HEK293 (cell line): Measurements from ENCODE around the gene RRP1.

ENCODE experiments used
- EGR2 ChIP-seq: fragments of 450-650 bp; formaldehyde crosslinking; IDR thresholded peaks from 2 replicates; pipeline ENCODE4 v1.5.1; 2016; ENCODE audit warnings: low read depth, missing biosample characterization, missing genetic modification characterization
- GLIS1 ChIP-seq: fragments of 450-650 bp; formaldehyde crosslinking; IDR thresholded peaks from 2 replicates; pipeline ENCODE4 v1.5.1; 2016; ENCODE audit warnings: missing biosample characterization, missing genetic modification characterization
- HOXA7 ChIP-seq: sonication (generic); formaldehyde crosslinking; IDR thresholded peaks from 2 replicates; pipeline ENCODE4 v1.8.1; 2022; ENCODE audit warnings: missing genetic modification reagents, borderline replicate concordance
- HOXC10 ChIP-seq: sonication (generic); formaldehyde crosslinking; IDR thresholded peaks from 2 replicates; pipeline ENCODE4 v1.8.1; 2023; ENCODE audit warnings: mild to moderate bottlenecking, missing genetic modification reagents
- ZNF174 ChIP-seq: fragments of 450-650 bp; formaldehyde crosslinking; IDR thresholded peaks from 2 replicates; pipeline ENCODE4 v1.5.0; 2017; ENCODE audit warnings: missing biosample characterization, mild to moderate bottlenecking, missing genetic modification characterization
- ZNF211 ChIP-seq: fragments of 450-650 bp; formaldehyde crosslinking; IDR thresholded peaks from 2 replicates; pipeline ENCODE4 v1.5.1; 2016; ENCODE audit warnings: low read depth, missing biosample characterization, missing genetic modification characterization
- ZNF214 ChIP-seq: fragments of 450-650 bp; formaldehyde crosslinking; IDR thresholded peaks from 2 replicates; pipeline ENCODE4 v1.5.1; 2017; ENCODE audit warnings: missing biosample characterization, mild to moderate bottlenecking, missing genetic modification characterization, borderline replicate concordance
- ZNF311 ChIP-seq: fragments of 450-650 bp; formaldehyde crosslinking; IDR thresholded peaks from 2 replicates; pipeline ENCODE4 v1.5.1; 2017; ENCODE audit warnings: missing biosample characterization, missing genetic modification characterization, borderline replicate concordance
- ZNF391 ChIP-seq: fragments of 450-650 bp; formaldehyde crosslinking; IDR thresholded peaks from 2 replicates; pipeline ENCODE4 v1.5.1; 2016; ENCODE audit warnings: low read depth, missing biosample characterization, missing genetic modification characterization, borderline replicate concordance
- ZNF555 ChIP-seq: fragments of 450-650 bp; formaldehyde crosslinking; conservative IDR thresholded peaks from 2 replicates; pipeline ENCODE4 v1.5.1; 2017; ENCODE audit warnings: missing biosample characterization, mild to moderate bottlenecking, missing genetic modification characterization, inconsistent platforms
- ZNF658 ChIP-seq: fragments of 450-650 bp; formaldehyde crosslinking; IDR thresholded peaks from 2 replicates; pipeline ENCODE4; 2016; ENCODE audit warnings: missing biosample characterization, missing genetic modification characterization
- ZNF76 ChIP-seq: fragments of 450-650 bp; formaldehyde crosslinking; IDR thresholded peaks from 2 replicates; pipeline ENCODE4; 2016; ENCODE audit warnings: low read depth, missing biosample characterization, missing genetic modification characterization, borderline replicate concordance
- ZSCAN16 ChIP-seq: fragments of 450-650 bp; formaldehyde crosslinking; IDR thresholded peaks from 2 replicates; pipeline ENCODE4 v1.5.1; 2016; ENCODE audit warnings: missing biosample characterization, missing genetic modification characterization
- TF ChIP-seq, protein P1 (sequence below): fragments of 450-650 bp; formaldehyde crosslinking; IDR thresholded peaks from 2 replicates; pipeline ENCODE4 v1.5.1; 2016; ENCODE audit warnings: missing biosample characterization, missing genetic modification characterization
- TF ChIP-seq, protein P2 (sequence below): fragments of 450-650 bp; formaldehyde crosslinking; IDR thresholded peaks from 2 replicates; pipeline ENCODE4 v1.5.1; 2017; ENCODE audit warnings: missing biosample characterization, missing genetic modification characterization
- TF ChIP-seq, protein P3 (sequence below): fragments of 450-650 bp; formaldehyde crosslinking; conservative IDR thresholded peaks from 2 replicates; pipeline ENCODE4 v1.5.1; 2016; ENCODE audit warnings: low read depth, missing biosample characterization, missing genetic modification characterization
- TF ChIP-seq, protein P4 (sequence below): fragments of 450-650 bp; formaldehyde crosslinking; IDR thresholded peaks from 2 replicates; pipeline ENCODE4 v1.5.1; 2016; ENCODE audit warnings: missing biosample characterization, missing genetic modification characterization
- TF ChIP-seq, protein P5 (sequence below): fragments of 450-650 bp; formaldehyde crosslinking; IDR thresholded peaks from 2 replicates; pipeline ENCODE4 v1.5.1; 2017; ENCODE audit warnings: missing biosample characterization, mild to moderate bottlenecking, missing genetic modification characterization, moderate library complexity
- TF ChIP-seq, protein P6 (sequence below): fragments of 450-650 bp; formaldehyde crosslinking; IDR thresholded peaks from 2 replicates; pipeline ENCODE4 v1.5.1; 2017; ENCODE audit warnings: missing biosample characterization, missing genetic modification characterization
- TF ChIP-seq, protein P7 (sequence below): sonication (generic); formaldehyde crosslinking; IDR thresholded peaks from 2 replicates; pipeline ENCODE4 v1.8.1; 2022; ENCODE audit warnings: mild to moderate bottlenecking, moderate library complexity, missing genetic modification reagents
- TF ChIP-seq, protein P8 (sequence below): fragments of 450-650 bp; formaldehyde crosslinking; IDR thresholded peaks from 2 replicates; pipeline ENCODE4 v1.5.1; 2016; ENCODE audit warnings: missing biosample characterization, missing genetic modification characterization

Gene RRP1

DNA sequence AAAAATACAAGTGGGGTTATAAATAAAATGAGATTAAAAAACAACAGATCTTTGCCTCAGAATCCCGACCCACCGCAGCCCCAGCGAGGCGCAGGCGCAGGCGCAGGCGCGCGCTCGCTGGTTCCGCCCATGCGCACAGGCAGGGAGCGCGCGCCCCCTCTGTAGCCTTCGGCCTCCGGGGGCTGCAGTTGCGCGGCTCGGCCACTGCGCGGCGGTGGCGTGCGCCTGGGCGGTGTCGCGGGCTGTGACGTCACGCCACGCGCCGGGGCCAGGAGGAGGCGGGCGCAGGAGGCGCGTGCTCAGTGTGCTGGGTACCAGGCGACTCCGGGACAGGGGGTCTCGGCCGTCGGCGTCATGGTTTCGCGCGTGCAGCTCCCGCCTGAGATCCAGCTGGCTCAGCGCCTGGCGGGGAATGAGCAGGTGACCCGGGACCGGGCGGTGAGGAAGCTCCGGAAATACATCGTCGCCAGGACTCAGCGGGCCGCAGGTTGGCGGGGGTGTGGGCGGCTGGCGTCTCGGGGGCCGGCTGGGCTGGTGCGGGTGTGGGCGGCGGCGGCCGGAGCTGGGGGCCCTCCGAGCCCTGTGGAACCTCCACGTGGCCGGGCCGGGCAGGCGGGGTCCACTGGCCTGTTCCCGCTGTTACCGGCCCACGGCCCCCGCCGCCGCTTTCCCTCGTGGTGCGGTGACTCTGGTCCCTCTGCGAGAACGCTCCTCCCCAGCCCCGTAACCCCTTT is at the start of gene RRP1 (continued):
- TF ChIP-seq, protein P1, sequence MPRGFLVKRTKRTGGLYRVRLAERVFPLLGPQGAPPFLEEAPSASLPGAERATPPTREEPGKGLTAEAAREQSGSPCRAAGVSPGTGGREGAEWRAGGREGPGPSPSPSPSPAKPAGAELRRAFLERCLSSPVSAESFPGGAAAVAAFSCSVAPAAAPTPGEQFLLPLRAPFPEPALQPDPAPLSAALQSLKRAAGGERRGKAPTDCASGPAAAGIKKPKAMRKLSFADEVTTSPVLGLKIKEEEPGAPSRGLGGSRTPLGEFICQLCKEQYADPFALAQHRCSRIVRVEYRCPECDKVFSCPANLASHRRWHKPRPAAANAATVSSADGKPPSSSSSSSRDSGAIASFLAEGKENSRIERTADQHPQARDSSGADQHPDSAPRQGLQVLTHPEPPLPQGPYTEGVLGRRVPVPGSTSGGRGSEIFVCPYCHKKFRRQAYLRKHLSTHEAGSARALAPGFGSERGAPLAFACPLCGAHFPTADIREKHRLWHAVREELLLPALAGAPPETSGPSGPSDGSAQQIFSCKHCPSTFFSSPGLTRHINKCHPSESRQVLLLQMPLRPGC (tag by site-specific recombination) = peak; percentile 70
- TF ChIP-seq ZSCAN16 (tag by site-specific recombination) (no peak), ZNF174 (tag by site-specific recombination) (no peak), ZNF76 (peak; percentile 76; the same call in 1 of the 2 replicates), ZNF555 (tag by site-specific recombination) (no peak), ZNF214 (tag by site-specific recombination) (no peak), HOXA7 (CRISPR knock-in tag) (no peak), ZNF311 (no peak), EGR2 (peak; percentile 97), ZNF391 (tag by site-specific recombination) (0 out of 2 replicates have a peak, but pooled peaks have one; percentile 60), ZNF211 (tag by site-specific recombination) (no peak), HOXC10 (CRISPR knock-in tag) (no peak), ZNF658 (tag by site-specific recombination) (no peak), GLIS1 (tag by site-specific recombination) (peak; percentile 90)
- TF ChIP-seq, protein P2, sequence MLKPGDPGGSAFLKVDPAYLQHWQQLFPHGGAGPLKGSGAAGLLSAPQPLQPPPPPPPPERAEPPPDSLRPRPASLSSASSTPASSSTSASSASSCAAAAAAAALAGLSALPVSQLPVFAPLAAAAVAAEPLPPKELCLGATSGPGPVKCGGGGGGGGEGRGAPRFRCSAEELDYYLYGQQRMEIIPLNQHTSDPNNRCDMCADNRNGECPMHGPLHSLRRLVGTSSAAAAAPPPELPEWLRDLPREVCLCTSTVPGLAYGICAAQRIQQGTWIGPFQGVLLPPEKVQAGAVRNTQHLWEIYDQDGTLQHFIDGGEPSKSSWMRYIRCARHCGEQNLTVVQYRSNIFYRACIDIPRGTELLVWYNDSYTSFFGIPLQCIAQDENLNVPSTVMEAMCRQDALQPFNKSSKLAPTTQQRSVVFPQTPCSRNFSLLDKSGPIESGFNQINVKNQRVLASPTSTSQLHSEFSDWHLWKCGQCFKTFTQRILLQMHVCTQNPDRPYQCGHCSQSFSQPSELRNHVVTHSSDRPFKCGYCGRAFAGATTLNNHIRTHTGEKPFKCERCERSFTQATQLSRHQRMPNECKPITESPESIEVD (tag by site-specific recombination) = no peak
- TF ChIP-seq, protein P3, sequence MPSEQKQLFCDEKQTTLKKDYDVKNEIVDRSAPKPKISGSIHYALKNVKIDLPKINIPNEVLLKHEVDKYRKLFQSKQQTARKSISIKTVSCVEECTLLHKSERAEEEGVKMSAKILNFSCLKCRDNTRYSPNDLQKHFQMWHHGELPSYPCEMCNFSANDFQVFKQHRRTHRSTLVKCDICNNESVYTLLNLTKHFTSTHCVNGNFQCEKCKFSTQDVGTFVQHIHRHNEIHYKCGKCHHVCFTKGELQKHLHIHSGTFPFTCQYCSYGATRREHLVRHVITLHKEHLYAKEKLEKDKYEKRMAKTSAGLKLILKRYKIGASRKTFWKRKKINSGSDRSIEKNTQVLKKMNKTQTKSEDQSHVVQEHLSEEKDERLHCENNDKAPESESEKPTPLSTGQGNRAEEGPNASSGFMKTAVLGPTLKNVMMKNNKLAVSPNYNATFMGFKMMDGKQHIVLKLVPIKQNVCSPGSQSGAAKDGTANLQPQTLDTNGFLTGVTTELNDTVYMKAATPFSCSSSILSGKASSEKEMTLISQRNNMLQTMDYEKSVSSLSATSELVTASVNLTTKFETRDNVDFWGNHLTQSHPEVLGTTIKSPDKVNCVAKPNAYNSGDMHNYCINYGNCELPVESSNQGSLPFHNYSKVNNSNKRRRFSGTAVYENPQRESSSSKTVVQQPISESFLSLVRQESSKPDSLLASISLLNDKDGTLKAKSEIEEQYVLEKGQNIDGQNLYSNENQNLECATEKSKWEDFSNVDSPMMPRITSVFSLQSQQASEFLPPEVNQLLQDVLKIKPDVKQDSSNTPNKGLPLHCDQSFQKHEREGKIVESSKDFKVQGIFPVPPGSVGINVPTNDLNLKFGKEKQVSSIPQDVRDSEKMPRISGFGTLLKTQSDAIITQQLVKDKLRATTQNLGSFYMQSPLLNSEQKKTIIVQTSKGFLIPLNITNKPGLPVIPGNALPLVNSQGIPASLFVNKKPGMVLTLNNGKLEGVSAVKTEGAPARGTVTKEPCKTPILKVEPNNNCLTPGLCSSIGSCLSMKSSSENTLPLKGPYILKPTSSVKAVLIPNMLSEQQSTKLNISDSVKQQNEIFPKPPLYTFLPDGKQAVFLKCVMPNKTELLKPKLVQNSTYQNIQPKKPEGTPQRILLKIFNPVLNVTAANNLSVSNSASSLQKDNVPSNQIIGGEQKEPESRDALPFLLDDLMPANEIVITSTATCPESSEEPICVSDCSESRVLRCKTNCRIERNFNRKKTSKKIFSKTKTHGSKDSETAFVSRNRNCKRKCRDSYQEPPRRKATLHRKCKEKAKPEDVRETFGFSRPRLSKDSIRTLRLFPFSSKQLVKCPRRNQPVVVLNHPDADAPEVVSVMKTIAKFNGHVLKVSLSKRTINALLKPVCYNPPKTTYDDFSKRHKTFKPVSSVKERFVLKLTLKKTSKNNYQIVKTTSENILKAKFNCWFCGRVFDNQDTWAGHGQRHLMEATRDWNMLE (tag by site-specific recombination) = no peak
- TF ChIP-seq, protein P4, sequence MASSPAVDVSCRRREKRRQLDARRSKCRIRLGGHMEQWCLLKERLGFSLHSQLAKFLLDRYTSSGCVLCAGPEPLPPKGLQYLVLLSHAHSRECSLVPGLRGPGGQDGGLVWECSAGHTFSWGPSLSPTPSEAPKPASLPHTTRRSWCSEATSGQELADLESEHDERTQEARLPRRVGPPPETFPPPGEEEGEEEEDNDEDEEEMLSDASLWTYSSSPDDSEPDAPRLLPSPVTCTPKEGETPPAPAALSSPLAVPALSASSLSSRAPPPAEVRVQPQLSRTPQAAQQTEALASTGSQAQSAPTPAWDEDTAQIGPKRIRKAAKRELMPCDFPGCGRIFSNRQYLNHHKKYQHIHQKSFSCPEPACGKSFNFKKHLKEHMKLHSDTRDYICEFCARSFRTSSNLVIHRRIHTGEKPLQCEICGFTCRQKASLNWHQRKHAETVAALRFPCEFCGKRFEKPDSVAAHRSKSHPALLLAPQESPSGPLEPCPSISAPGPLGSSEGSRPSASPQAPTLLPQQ (tag by site-specific recombination) = peak; percentile 88
- TF ChIP-seq, protein P5, sequence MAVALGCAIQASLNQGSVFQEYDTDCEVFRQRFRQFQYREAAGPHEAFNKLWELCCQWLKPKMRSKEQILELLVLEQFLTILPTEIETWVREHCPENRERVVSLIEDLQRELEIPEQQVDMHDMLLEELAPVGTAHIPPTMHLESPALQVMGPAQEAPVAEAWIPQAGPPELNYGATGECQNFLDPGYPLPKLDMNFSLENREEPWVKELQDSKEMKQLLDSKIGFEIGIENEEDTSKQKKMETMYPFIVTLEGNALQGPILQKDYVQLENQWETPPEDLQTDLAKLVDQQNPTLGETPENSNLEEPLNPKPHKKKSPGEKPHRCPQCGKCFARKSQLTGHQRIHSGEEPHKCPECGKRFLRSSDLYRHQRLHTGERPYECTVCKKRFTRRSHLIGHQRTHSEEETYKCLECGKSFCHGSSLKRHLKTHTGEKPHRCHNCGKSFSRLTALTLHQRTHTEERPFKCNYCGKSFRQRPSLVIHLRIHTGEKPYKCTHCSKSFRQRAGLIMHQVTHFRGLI (tag by site-specific recombination) = peak; percentile 64; the same call in 1 of the 2 replicates
- TF ChIP-seq, protein P6, sequence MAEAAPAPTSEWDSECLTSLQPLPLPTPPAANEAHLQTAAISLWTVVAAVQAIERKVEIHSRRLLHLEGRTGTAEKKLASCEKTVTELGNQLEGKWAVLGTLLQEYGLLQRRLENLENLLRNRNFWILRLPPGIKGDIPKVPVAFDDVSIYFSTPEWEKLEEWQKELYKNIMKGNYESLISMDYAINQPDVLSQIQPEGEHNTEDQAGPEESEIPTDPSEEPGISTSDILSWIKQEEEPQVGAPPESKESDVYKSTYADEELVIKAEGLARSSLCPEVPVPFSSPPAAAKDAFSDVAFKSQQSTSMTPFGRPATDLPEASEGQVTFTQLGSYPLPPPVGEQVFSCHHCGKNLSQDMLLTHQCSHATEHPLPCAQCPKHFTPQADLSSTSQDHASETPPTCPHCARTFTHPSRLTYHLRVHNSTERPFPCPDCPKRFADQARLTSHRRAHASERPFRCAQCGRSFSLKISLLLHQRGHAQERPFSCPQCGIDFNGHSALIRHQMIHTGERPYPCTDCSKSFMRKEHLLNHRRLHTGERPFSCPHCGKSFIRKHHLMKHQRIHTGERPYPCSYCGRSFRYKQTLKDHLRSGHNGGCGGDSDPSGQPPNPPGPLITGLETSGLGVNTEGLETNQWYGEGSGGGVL (tag by site-specific recombination) = 0 out of 2 replicates have a peak, but pooled peaks have one; percentile 8
- TF ChIP-seq, protein P7, sequence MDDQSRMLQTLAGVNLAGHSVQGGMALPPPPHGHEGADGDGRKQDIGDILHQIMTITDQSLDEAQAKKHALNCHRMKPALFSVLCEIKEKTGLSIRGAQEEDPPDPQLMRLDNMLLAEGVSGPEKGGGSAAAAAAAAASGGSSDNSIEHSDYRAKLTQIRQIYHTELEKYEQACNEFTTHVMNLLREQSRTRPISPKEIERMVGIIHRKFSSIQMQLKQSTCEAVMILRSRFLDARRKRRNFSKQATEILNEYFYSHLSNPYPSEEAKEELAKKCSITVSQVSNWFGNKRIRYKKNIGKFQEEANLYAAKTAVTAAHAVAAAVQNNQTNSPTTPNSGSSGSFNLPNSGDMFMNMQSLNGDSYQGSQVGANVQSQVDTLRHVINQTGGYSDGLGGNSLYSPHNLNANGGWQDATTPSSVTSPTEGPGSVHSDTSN = peak; percentile 85; the same call in 1 of the 2 replicates
- TF ChIP-seq, protein P8, sequence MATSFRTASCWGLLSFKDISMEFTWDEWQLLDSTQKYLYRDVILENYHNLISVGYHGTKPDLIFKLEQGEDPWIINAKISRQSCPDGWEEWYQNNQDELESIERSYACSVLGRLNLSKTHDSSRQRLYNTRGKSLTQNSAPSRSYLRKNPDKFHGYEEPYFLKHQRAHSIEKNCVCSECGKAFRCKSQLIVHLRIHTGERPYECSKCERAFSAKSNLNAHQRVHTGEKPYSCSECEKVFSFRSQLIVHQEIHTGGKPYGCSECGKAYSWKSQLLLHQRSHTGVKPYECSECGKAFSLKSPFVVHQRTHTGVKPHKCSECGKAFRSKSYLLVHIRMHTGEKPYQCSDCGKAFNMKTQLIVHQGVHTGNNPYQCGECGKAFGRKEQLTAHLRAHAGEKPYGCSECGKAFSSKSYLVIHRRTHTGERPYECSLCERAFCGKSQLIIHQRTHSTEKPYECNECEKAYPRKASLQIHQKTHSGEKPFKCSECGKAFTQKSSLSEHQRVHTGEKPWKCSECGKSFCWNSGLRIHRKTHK = no peak
